Calu3 (cell line): ENCODE measurements around the gene CCDC85C. TPM values are rescaled to one million over a fixed set of nuclear protein-coding genes. Genes with fewer than 3 reads are reported as not detected.

Experiments
- BruUV-seq: library from RNA; stranded (reverse); fragments of 400-500 nt; replicated peaks from 2 replicates; lab custom pipeline; 2021; lab: Mats Ljungman, UMichigan
- CTCF ChIA-PET: fragments of 300-600 bp; sonication (Branson Sonifier 250); formaldehyde crosslinking; loops from one replicate; lab custom pipeline; 2022; ENCODE audit warnings: antibody characterized with exemption; lab: Charles Lee
- DNase-seq: peaks from one replicate; pipeline ENCODE4 v3.0.0; 2022
- H3K27ac Mint-ChIP-seq: one replicate; pipeline ENCODE4 v1.8.0; 2022; ENCODE audit warnings: mixed read lengths; ENCODE audit not compliant: unreplicated experiment
- H3K27me3 Mint-ChIP-seq: one replicate; pipeline ENCODE4 v1.8.0; 2022; ENCODE audit warnings: mixed read lengths; ENCODE audit not compliant: unreplicated experiment
- H3K36me3 Mint-ChIP-seq: one replicate; pipeline ENCODE4 v1.8.0; 2022; ENCODE audit warnings: mild to moderate bottlenecking, moderate library complexity, mixed read lengths; ENCODE audit not compliant: insufficient read depth, unreplicated experiment
- H3K4me1 Mint-ChIP-seq: one replicate; pipeline ENCODE4 v1.8.0; 2022; ENCODE audit warnings: mild to moderate bottlenecking, low read depth, mixed read lengths; ENCODE audit not compliant: unreplicated experiment
- H3K4me3 Mint-ChIP-seq: one replicate; pipeline ENCODE4 v1.8.0; 2022; ENCODE audit warnings: mild to moderate bottlenecking, low read depth, moderate library complexity, mixed read lengths; ENCODE audit not compliant: unreplicated experiment
- H3K9me3 Mint-ChIP-seq: one replicate; pipeline ENCODE4 v1.8.0; 2022; ENCODE audit warnings: low read depth, mixed read lengths; ENCODE audit not compliant: unreplicated experiment
- intact Hi-C: fragments of 100-400 bp; cut with micrococcal nuclease; formaldehyde crosslinking; loops from one replicate; pipeline ENCODE4 v1.10.0; 2022; ENCODE audit not compliant: unreplicated experiment
- total RNA-seq: library from RNA; stranded (reverse); gene quantifications from 2 replicates; pipeline ENCODE4 v1.2.3, GENCODE V29; 2022
- TF ChIP-seq, protein P1 (sequence below): fragments of 200-600 bp; IDR thresholded peaks from one replicate; pipeline ENCODE4 v1.8.0; 2022; ENCODE audit warnings: antibody characterized with exemption; ENCODE audit not compliant: unreplicated experiment

Gene CCDC85C
- total RNA-seq, 1 experiment from 2014 or later, result 45.1 TPM

- Mint-ChIP-seq H3K36me3 (peaks cover 23% of the 10 kb centered on the region), H3K4me1 (peaks cover 46% of the 10 kb centered on the region), H3K4me3 (no peak overlapping the region), H3K27ac (no peak overlapping the region), H3K27me3 (no peaks in the 10 kb centered on the region), H3K9me3 (no peaks in the 10 kb centered on the region)
- intact Hi-C loops, result no loop called here
- no TSS peak for BruUV-seq
- TF ChIP-seq, protein P1, sequence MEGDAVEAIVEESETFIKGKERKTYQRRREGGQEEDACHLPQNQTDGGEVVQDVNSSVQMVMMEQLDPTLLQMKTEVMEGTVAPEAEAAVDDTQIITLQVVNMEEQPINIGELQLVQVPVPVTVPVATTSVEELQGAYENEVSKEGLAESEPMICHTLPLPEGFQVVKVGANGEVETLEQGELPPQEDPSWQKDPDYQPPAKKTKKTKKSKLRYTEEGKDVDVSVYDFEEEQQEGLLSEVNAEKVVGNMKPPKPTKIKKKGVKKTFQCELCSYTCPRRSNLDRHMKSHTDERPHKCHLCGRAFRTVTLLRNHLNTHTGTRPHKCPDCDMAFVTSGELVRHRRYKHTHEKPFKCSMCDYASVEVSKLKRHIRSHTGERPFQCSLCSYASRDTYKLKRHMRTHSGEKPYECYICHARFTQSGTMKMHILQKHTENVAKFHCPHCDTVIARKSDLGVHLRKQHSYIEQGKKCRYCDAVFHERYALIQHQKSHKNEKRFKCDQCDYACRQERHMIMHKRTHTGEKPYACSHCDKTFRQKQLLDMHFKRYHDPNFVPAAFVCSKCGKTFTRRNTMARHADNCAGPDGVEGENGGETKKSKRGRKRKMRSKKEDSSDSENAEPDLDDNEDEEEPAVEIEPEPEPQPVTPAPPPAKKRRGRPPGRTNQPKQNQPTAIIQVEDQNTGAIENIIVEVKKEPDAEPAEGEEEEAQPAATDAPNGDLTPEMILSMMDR, result no peak
- no peak for DNase-seq
- CTCF ChIA-PET, result interaction anchor here (0.9 kb wide), 1 partner anchor 10 kb away, joined by 4 read pairs; no protein-coding TSS in a partner anchor
These were observed 34.1 kb downstream of the CCDC85C start for GRCh38 chr14:99569725-99570543.

GRCh38 chr14:99568567-99569560, 35.1 kb downstream of the CCDC85C start:
- peaks cover 15% of the 10 kb centered on the region for H3K36me3 Mint-ChIP-seq
- intact Hi-C loops, result no loop called here
- CTCF ChIA-PET, result interaction anchor here (0.9 kb wide), 1 partner anchor 11 kb away, joined by 4 read pairs; no protein-coding TSS in a partner anchor
- TF ChIP-seq, protein P1, result no peak
- H3K4me3 Mint-ChIP-seq, result no peak overlapping the region
- no peak overlapping the region for H3K27ac Mint-ChIP-seq
- no peaks in the 10 kb centered on the region for H3K27me3 Mint-ChIP-seq
- no peak for DNase-seq
- BruUV-seq, result no TSS peak
- H3K9me3 Mint-ChIP-seq, result no peaks in the 10 kb centered on the region
- H3K4me1 Mint-ChIP-seq, result peaks cover 45% of the 10 kb centered on the region

DNA sequence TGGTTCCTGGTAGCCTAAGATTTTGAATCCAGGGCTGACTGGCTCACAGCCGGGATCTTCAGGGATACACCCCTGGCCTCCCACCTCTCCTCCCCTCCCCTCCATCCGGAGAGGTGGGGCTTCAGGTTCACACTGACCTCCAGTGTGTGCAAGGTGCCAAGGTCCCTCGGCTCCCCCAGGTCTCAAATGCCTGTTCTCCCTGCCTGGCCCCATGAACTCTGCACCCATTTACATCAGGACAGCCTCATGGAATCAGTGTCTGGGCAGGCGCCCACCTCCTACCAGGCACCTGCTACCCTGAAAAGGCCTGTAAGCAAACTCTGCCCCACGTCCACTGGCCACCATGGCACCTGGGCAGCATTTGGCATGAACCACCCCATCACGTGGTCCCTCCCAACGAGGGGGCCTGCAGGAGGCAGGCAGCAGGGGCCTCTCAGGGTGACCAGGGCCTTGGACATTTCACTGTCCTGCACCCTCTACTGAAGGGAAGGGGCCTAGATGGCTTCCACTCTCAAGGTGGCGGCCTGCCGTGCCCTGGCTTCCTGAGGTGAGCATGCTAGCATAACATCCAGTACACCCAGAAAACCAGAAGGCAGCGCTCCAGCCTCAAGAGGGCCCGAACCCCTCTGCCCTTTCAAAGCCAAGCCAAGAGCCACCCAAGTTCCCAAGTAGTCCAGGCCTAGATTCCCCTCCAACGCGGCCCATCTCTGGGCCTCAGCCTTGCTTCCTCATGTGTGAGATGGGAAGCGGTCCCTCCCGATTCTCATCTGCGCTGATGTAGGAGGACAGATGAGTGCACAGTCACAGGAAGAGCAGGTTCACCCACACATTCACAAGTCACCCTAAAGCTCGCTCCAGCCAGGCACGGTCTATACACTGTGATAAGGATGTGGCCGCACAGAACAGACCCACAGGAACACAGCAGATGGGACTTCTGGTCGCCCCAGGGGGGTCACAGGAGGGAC, 37.3 kb downstream of the CCDC85C start:
- peaks cover 50% of the 10 kb centered on the region for H3K4me1 Mint-ChIP-seq
- BruUV-seq, result no TSS peak

More for the DNA sequence above, 37.3 kb downstream of the CCDC85C start:
- no peak overlapping the region for H3K4me3 Mint-ChIP-seq
- CTCF ChIA-PET, result no interaction called here
- DNase-seq, result no peak
- peak overlapping the region; percentile 22 for H3K27ac Mint-ChIP-seq
- H3K9me3 Mint-ChIP-seq, result no peaks in the 10 kb centered on the region
- TF ChIP-seq, protein P1, result no peak
- H3K36me3 Mint-ChIP-seq, result peaks cover 17% of the 10 kb centered on the region
- no peaks in the 10 kb centered on the region for H3K27me3 Mint-ChIP-seq
- intact Hi-C loops, result no loop called here
